HCT116 (cell line): ENCODE measurements around the gene PSTPIP1. TPM values are rescaled to one million over a fixed set of nuclear protein-coding genes. Genes with fewer than 3 reads are reported as not detected.
A peak's percentile ranks its signal among the peaks of the same experiment; 100 is the strongest.

ENCODE experiments used
- ATAC-seq: fragments of 200-7000 bp; cut with Tn5 transposase; 2 replicates; pipeline ENCODE4 v1.9.1; 2020; ENCODE audit warnings: mild to moderate bottlenecking, moderate library complexity
- BruUV-seq: library from RNA; stranded (reverse); fragments of 400-500 nt; replicated peaks from 2 replicates; lab custom pipeline; 2021; lab: Mats Ljungman, UMichigan
- CTCF ChIA-PET: fragments of 300-600 bp; sonication (Branson Sonifier 250); formaldehyde crosslinking; loops from one replicate; lab custom pipeline; 2021; ENCODE audit warnings: antibody characterized with exemption; lab: Charles Lee
- POLR2A ChIA-PET: fragments of 300-600, 350-600 bp; sonication (Branson Sonifier 250); formaldehyde crosslinking; loops from one replicate; lab custom pipeline; 2021; ENCODE audit warnings: antibody characterized with exemption; lab: Charles Lee
- RAD21 ChIA-PET, 2 experiments: fragments of 300-600 bp; sonication (Branson Sonifier 250); formaldehyde crosslinking; loops; one replicate each; lab custom pipeline; 2023; ENCODE audit warnings: low total read pairs in 2 of 2; ENCODE audit not compliant: uncharacterized antibody in 2 of 2, unreplicated experiment in 2 of 2, low non-redundant PET in 1 of 2; lab: Charles Lee
- DNase-seq: peaks from one replicate; pipeline ENCODE4 v3.0.0-alpha.2; 2010; ENCODE audit warnings: low read depth, low spot score
- H2AFZ ChIP-seq: fragments of 200-600 bp; shearing (Covaris generic), sonication (generic); 2 replicates; pipeline ENCODE4 v1.6.1; 2017; ENCODE audit warnings: low read depth, mixed run types, mixed read lengths, antibody characterized with exemption, low read length; ENCODE audit not compliant: poor library complexity, severe bottlenecking
- H3K27ac ChIP-seq: 2 replicates; pipeline ENCODE4 v1.5.1; 2012; ENCODE audit warnings: low read depth, low read length
- H3K27me3 ChIP-seq: fragments of 200-600 bp; sonication (generic); 2 replicates; pipeline ENCODE4 v1.6.1; 2016; ENCODE audit warnings: mixed run types, low read length, mixed read lengths; ENCODE audit not compliant: insufficient read depth
- H3K36me3 ChIP-seq, 2 experiments: fragments of 200-500 bp in 1 of 2; fragments of 200-600 bp in 1 of 2; sonication (Bioruptor generic) in 1 of 2; sonication (generic) in 1 of 2; 2 replicates each; pipeline versions ENCODE4 v1.5.1 to v1.6.1; 2014 to 2016; ENCODE audit warnings: low read length in 2 of 2, inconsistent platforms in 1 of 2, mixed read lengths in 1 of 2, mixed run types in 1 of 2; ENCODE audit not compliant: insufficient read depth in 2 of 2, control insufficient read depth in 1 of 2
- H3K4me1 ChIP-seq, 2 experiments: fragments of 200-600 bp in 1 of 2; sonication (generic) in 1 of 2; 2 replicates each; pipeline versions ENCODE4 v1.5.1 to v1.6.1; 2012 to 2017; ENCODE audit warnings: low read length in 2 of 2, inconsistent platforms in 1 of 2, mild to moderate bottlenecking in 1 of 2, mixed read lengths in 1 of 2, mixed run types in 1 of 2, moderate library complexity in 1 of 2; ENCODE audit not compliant: insufficient read depth in 2 of 2, control insufficient read depth in 1 of 2
- H3K4me2 ChIP-seq: fragments of 200-600 bp; sonication (generic); 2 replicates; pipeline ENCODE4 v1.6.1; 2017; ENCODE audit warnings: mixed run types, low read length, mixed read lengths
- H3K4me3 ChIP-seq, 2 experiments: fragments of 200-600 bp in 1 of 2; sonication (generic) in 1 of 2; replicated peaks in 1 of 2; 2 replicates each; pipeline ENCODE4 v1.5.1; 2011 to 2016; ENCODE audit warnings: low read length in 2 of 2, control low read depth in 1 of 2, low read depth in 1 of 2, mild to moderate bottlenecking in 1 of 2, mixed read lengths in 1 of 2, mixed run types in 1 of 2
- H3K79me2 ChIP-seq: fragments of 200-600 bp; sonication (generic); 2 replicates; pipeline ENCODE4 v1.6.1; 2017; ENCODE audit warnings: mild to moderate bottlenecking, mixed run types, low read length, moderate library complexity, mixed read lengths; ENCODE audit not compliant: insufficient read depth
- H3K9ac ChIP-seq: fragments of 200-600 bp; sonication (generic); 2 replicates; pipeline ENCODE4 v1.6.1; 2016; ENCODE audit warnings: low read length, mixed read lengths
- H3K9me2 ChIP-seq: fragments of 200-600 bp; sonication (generic), shearing (Covaris generic); 2 replicates; pipeline ENCODE4 v1.6.1; 2017; ENCODE audit warnings: mixed run types, mild to moderate bottlenecking, moderate library complexity; ENCODE audit not compliant: insufficient read depth
- H3K9me3 ChIP-seq, 2 experiments: fragments of 200-500 bp in 1 of 2; fragments of 200-600 bp in 1 of 2; sonication (Bioruptor generic) in 1 of 2; sonication (generic) in 1 of 2; 2 replicates each; pipeline ENCODE4 v1.6.1; 2014 to 2017; ENCODE audit warnings: low read length in 2 of 2, mixed read lengths in 2 of 2, inconsistent platforms in 1 of 2, low read depth in 1 of 2, mild to moderate bottlenecking in 1 of 2, mixed run types in 1 of 2, moderate library complexity in 1 of 2; ENCODE audit not compliant: control insufficient read depth in 1 of 2, insufficient read depth in 1 of 2
- H4K20me1 ChIP-seq: fragments of 200-600 bp; sonication (generic), shearing (Covaris generic); 2 replicates; pipeline ENCODE4 v1.6.1; 2017; ENCODE audit warnings: mixed run types, mild to moderate bottlenecking, moderate library complexity; ENCODE audit not compliant: insufficient read depth
- CEBPB ChIP-seq: IDR thresholded peaks from 2 replicates; pipeline ENCODE4 v1.6.1; 2012; ENCODE audit warnings: low read depth
- JUND ChIP-seq: IDR thresholded peaks from 2 replicates; pipeline ENCODE4 v1.6.1; 2012
- POLR2AphosphoS5 ChIP-seq: IDR thresholded peaks from 2 replicates; pipeline ENCODE4 v1.6.1; 2011; ENCODE audit warnings: mild to moderate bottlenecking, low read depth, low read length, moderate library complexity
- SIN3A ChIP-seq: IDR thresholded peaks from 2 replicates; pipeline ENCODE4 v1.6.1; 2012; ENCODE audit warnings: low read depth
- ZBTB33 ChIP-seq: IDR thresholded peaks from 2 replicates; pipeline ENCODE4 v1.6.1; 2011; ENCODE audit warnings: mild to moderate bottlenecking, low read length, moderate library complexity; ENCODE audit not compliant: insufficient replicate concordance; ENCODE audit errors: extremely low read depth
- intact Hi-C: fragments of 100-400 bp; cut with micrococcal nuclease; formaldehyde crosslinking; loops from 2 replicates; pipeline ENCODE4 v1.10.0; 2022
- total RNA-seq: library from RNA; stranded (reverse); gene quantifications from one replicate; pipeline ENCODE4 v1.2.1, GENCODE V29; 2021; ENCODE audit not compliant: unreplicated experiment

Gene PSTPIP1
- total RNA-seq, 1 experiment from 2014 or later, result 0.79 TPM

GRCh38 chr15:77084436-77084835 lies 89.5 kb downstream of the PSTPIP1 start (continued):
- TF ChIP-seq ZBTB33 (no peak), POLR2AphosphoS5 (no peak), JUND (no peak)

GRCh38 chr15:77085297-77085696 lies 90.4 kb downstream of the PSTPIP1 start:
- H3K9me2 ChIP-seq, result no peaks in the 10 kb centered on the region
- TF ChIP-seq CEBPB, result peak; percentile 40; the same call in 1 of the 2 replicates
- no peak for TF ChIP-seq POLR2AphosphoS5
- TF ChIP-seq SIN3A, result no peak
- TF ChIP-seq JUND, result peak; percentile 22; the same call in 1 of the 2 replicates
- TF ChIP-seq, all 23 proteins: peak for 2
- no peaks in the 10 kb centered on the region for H3K79me2 ChIP-seq
- no peaks in the 10 kb centered on the region for H3K9me3 ChIP-seq
- H3K4me2 ChIP-seq, result no peak overlapping the region
- ChIA-PET CTCF (no interaction called here), RAD21 (no interaction called here), POLR2A (no interaction called here)
- DNase-seq (no peak), ATAC-seq (no peak)
- no peaks in the 10 kb centered on the region for H3K36me3 ChIP-seq
- H3K27me3 ChIP-seq, result no peaks in the 10 kb centered on the region
- H3K4me1 ChIP-seq, result peaks cover 0 to 7% of the 10 kb centered on the region in 2 experiments; a peak in 1 of 4 replicates
- no peak overlapping the region for H2AFZ ChIP-seq
- no peak overlapping the region for H3K27ac ChIP-seq
- H3K9ac ChIP-seq, result no peak overlapping the region
- H3K4me3 ChIP-seq, result no peak overlapping the region
- intact Hi-C loops, result no loop called here
- H4K20me1 ChIP-seq, result no peaks in the 10 kb centered on the region
- BruUV-seq, result no TSS peak

Other genes starting within 250 kb of the PSTPIP1 start
- 14.7 TPM for gene SCAPER, start 89.8 kb upstream of the PSTPIP1 start, total RNA-seq
- 71.5 TPM for gene RCN2, start 63.4 kb upstream of the PSTPIP1 start, total RNA-seq
- gene TSPAN3, start 76.0 kb downstream of the PSTPIP1 start, total RNA-seq, result 140 TPM